ENCODE results near the gene ROCK2.

Gene ROCK2

DNA sequence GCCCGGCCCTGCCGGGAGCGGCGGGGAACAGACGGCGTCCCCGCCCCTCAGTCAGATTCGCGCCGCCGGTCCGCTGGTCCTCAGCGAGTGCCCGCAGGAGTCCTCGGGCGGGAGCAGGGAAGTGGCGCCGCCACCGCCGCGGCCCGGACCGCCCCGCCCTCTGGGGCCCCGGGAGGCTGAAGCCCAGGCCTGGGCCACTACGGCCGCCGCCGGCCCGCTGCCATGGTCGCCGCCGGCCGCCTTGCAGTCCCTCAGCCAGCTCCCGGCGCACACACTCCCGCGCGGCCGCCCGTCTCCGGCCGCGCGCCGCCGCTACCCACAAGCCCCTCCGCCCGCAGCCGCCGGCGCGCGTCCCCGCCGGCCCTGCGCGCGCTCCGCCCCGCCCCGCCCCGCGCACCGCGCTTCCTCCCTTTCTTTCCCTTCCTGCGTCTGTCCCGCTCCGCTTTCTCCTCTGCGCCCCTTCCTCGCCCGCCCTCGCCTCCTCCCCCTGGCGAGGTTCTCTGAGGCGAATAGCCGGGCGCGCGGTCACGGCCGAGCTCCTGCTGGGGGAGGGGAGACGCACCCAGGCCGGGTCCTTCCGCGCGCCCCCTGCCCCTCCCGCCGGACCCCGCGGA, at the start of gene ROCK2:
Gene ROCK2 (minus strand): TSS at position 295 of the 614 bp plus-strand sequence. CDS start 500 bp downstream, outside the sequence.
- peak; percentile 69 for DNase-seq

DNA sequence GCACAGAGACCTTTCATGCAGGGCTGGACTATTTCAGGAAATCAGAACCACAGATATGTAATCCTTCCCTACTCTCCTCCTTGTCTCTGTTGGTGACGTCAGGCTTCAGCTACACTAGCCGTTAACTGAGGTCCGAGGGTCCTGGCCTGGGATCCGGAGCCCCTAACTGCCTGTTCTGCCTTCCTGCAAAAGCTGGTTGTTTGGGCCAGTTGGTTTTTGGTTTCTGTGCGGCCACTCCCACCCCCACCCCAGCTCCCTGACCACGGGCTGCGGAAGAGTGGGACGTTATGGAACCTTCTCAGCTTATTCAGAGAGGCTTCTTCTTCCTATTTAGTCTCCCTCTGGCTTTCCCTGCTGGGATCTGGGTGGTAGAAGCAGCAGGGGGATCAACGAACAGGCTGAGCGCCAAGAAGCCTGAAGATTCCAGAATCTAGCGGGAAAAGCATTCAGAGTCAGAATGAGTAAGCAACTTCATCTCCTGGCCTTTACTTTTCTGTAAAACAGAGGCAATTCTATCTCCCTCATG, 49.3 kb upstream of the ROCK2 start:
- DNase-seq = no peak

DNA sequence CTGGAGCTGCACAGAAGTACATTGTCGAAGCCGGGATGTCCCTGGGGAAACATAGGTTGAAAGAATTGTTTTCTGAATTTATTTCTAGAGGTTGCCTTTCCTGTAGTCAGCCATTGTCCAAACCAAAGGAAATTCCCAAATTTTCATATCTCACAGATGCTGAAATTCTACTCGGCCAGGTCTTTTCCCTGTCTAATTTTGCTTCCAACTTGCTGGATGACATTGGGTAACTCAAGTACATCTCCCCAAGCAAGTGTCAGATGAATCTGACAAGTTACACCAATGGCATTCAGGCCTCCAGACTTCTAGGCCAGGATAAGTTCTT, 47.5 kb upstream of the ROCK2 start:
- no peak for DNase-seq

DNA sequence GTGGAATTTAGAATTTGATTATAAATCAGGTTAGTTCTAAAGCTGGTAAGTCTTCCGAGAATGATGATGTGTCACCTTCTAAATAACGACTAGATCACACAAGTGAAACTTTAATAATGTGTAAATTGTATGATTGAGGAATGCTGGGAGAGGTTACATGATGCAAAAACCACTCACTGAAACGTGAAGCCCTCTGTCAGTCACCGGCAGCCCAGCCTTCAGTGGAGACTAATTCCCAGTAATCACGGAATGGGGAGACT, 45.9 kb upstream of the ROCK2 start:
- DNase-seq = no peak

DNA sequence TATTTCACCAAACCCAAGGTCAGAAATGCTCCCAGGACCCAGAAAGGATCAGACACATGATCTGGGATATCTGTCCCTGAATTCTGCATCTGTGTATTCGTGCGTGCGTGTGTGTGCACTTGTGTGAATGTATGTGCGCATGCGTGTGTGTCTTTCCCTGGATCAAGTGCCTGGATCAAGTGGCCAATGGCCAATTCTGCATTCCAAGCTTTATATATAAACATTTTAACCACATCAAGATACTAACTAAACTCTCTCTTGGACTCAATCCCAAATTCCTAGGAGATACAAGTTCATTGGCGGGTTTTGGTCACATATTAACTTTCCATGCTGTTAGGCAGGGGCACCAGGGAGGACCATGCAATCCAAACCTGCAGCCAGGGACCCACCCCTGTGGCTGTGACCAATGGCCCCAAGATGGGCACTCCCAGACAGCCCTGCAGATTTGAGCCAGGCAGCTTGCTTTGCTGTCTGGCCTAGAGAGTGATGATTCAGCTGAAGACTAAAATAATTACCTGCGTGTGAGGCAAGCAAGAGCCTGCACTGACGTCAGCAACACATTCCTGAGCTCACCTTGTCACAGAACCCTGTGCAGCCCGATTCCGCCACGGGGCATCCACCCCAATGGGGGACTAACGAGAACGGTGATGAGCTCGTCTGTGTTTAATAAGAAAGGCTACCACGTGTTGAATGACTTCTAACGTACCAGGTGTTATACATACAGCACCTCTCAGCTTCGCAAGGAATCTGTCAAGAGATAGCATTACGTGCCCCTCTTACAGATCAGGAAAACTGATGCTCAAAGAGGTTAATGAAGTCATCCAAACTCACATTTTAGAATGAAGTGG, 45.3 kb upstream of the ROCK2 start:
- DNase-seq = no peak

DNA sequence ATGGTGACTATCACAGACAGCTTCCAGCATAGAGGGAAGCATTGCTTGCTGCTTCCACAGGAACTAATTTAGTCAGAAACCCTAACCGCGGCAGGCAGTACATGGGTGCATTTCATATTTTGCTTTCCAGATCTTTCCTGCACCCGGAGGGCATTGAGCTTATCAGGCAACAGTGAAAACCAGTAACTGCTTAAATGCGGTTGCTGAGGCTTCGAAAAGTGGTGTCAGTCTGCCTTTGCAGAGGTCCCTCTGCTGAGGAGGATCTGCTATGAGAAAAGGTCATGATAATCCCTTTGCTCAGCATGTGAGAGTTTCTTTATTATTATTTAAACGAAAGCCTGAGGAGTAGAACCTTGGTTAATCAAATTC, 44.6 kb upstream of the ROCK2 start:
- no peak for DNase-seq

DNA sequence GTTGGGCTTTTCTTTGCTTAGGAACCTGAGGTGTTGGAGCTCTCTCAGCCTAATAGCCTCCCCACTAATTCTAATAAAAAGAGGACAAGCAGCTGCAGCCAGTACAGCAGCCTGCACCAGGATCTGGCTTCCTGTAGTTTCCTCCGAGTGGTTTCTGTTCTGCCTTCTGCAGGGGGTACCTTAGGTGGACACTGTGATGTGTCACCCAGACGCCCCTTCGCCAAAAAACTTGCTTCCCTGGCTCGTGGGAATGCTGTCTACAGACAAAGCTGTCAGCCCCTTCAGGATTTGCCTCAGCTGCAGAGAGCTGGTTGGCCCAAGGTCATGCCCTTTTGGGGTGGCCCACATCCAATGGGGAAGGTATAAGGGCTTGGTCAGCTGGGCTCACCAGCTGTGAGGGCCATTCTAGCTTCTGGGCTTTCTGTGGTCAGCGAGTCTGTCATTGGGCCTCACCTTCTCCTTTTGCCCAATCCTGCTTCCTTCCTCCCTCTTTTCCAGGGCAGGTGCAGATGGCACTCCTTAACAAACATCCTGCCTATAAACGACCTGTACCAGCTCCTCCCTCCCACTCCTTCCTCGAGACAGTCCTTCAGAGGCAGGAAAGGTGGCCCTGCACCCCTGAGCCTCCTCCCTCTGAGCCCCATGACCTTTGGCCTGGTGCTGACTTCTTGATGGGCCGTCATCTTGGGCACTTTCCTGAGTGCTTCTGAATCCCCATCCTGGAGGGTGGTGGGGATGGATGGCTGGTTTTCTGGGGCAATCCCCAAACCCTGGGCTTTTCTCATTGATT, 44.0 kb upstream of the ROCK2 start:
- no peak for DNase-seq

DNA sequence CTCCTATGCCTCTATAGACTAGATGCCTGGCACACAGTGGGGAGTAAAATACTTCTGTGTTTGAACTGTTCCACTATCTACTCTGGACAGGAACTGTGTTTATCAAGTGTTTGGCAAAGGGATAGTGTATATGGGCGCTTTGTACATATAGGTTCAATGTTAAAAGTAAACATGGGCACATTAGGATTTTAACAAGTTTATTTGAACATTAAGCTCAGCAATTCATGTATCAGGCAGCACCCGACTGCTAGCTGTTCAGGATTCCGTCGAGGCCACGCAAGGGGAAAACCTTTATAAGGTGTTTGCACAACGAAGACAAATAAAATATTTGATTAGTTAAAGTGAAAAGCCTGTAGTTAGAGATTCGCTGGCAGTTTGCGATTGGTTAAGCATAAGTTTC, 43.4 kb upstream of the ROCK2 start:
- no peak for DNase-seq

DNA sequence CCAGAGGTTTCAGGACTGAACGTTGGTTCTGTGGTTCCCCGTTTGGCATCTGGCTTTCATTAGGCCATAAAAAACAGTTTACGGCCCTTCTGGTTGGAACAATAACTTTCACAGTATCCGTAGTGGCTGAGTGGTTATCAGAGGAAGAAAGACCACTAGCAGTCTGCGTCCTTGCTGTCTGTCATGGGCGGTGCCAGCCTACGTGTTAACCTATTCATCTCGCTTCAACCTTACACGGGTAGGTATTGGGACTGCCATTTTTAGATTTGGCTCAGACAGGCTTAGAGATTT, 42.6 kb upstream of the ROCK2 start:
- DNase-seq = no peak

DNA sequence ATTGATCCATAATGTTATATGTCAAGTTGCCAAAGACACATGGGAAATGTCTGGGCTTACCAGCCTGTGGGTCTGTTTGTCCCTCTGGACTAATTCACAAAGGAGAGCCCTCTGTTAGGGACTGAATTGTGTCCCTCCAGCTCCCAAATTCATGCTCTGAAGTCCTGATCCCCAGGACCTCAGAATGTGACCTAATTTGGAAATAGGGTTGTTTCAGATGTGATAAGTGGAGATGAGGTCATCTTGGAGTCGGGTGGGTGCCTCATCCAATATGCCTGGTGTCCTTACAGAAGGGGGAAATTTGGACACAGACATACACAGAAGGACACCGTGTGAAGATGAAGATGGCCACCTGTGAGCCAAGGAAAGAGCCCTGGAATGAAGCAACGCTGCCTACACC, 41.4 kb upstream of the ROCK2 start:
- DNase-seq = no peak

DNA sequence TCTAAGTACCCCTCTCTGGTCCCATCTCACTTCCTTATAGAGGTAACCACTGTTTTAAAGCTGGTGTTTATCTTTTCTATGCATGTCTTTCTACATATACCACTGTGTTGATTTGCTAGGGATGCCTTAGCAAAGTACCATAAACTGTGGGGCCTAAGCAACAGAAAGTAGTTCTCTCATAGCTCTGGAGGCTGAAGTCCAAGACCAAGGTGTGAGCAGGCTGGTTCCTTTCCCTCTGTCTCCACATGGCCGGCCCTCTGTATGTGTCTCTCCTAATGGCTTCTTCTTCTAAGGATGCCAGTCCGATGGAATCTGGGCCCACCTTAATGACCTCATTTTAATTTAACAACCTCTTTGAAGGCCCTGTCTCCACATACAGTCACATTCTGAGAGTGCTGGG, 40.8 kb upstream of the ROCK2 start:
- no peak for DNase-seq

DNA sequence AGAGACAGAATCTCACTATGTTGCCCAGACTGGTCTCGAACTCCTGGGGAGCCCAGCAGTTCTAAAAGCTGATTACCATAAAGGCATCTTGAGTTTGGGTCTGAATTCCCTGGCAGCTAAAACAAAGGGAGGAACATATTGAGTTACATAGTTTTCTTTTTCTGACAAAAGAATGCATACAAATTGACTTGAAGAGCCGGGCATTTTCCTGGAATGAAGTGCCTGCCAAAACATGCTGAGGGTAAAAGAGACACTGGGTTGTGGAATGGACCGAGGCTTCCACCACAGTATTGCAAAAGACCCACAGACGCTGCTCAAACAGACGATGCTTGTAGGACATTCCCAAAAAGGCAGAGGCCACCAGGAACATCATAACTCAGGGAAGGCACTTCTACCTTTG, 35.1 kb upstream of the ROCK2 start:
- no peak for DNase-seq

DNA sequence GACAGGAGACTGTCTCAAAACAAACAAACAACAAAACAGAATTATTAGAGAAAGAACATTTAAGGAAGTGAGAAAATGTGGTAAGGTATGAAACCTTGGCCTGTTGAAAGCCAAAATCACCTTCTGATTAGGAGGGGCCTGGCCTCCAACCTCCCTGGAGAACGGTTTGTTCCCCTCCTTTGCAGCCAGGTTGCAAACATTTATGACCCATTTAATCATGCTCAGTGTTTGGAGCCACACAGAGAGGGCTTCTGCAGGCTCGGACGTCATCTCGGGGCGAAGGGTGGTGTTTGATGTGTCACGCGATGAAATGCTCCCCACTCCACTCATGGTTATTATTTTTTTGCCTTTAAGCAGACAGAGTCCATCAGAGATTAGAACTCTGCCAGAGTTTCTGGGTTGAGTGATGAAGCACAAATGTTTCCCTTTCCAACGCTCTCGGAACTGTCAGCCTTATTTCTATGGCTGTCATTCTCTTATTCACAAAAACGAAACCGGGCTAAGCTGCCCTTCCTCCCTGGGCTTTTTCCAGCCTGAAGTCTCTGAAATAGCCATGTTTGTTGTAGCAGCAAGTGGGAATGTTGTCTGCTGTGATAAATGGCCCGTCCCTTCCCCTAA, 33.6 kb upstream of the ROCK2 start:
- DNase-seq = no peak

DNA sequence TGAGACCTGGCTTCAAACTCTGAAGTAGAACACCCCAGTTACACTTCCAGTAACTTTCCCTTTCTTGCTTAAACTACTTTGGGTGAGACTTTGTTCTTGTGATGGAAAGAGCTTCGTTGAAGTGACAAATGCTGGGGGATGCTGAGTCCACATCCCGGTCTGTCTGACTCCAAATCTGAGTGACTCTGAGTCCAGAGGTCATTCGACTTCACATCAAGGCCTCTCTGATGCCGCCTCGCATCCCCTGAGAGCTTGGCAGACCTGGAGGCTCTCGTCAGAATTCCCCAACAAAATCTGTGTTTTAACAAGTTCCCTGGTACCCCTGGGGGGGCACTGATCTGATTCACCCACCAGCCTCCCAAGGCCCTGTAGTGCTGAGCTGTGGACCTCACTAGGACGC, 31.6 kb upstream of the ROCK2 start:
- DNase-seq = no peak

DNA sequence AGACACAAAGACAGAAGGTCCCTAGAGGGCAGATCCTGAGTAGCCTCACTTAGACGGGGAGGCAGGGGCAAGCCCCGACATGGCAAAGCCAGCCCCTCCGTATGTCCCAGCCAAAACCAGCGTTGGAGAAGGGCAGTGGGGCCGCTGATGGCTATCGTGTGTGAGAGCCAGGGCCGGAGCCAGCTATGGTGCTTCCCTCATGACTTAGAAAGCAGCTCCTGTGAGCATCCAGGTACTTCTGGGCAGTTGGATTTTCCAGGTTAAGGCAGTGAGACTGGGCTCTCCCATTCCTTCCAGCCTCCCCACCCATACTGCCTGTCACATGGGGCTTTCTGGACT, 31.2 kb upstream of the ROCK2 start:
- no peak for DNase-seq

DNA sequence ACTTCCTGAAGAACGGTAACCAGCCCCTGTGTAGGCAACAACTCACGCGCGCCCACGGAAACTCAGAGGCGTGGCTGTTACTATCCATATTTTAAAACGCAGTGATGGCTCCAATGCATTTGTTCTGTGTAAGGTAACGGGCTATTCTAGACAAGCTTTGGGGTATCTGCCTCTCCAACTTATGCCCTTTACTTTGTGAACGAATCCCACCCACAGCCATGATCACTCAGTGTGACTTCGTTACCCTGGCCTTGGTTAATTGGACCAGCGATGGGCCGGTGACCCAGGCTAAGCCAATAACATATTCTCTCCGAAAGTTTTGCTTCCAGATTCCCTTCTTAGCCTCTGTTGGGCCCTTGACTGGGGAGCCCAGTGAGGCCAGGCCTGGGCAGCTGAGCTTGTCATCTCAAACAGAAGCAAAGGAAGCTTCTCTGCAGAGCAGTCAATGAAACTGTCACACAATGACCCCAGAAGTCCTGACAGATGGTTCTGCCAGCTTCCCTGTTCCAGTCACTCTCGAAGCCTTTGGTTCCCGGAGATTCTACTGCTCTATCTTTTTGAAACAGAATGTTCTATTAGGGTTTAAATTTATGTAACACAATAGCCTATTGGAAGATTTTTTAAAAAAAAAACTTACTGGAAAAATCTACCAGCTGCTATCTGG, 30.7 kb upstream of the ROCK2 start:
- no peak for DNase-seq

DNA sequence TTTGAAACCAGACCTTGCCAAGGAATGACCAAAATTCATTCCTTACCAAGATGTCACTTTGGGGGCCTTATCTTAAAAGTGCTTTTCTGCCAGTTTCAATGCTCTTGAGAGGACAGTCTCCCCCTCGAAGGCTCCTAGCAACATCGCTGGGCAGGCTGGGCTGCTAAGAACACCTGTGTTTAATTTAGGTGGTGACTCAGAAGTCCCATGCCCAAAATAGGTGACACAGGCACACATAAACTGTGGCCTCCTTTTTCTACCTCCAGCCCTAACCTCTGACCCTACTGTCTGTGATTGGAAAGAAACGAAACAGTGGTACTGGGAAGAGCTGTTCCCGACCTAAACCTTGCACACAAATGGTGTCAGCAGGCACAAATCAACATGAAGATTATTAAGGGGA, 28.7 kb upstream of the ROCK2 start:
- DNase-seq = no peak

DNA sequence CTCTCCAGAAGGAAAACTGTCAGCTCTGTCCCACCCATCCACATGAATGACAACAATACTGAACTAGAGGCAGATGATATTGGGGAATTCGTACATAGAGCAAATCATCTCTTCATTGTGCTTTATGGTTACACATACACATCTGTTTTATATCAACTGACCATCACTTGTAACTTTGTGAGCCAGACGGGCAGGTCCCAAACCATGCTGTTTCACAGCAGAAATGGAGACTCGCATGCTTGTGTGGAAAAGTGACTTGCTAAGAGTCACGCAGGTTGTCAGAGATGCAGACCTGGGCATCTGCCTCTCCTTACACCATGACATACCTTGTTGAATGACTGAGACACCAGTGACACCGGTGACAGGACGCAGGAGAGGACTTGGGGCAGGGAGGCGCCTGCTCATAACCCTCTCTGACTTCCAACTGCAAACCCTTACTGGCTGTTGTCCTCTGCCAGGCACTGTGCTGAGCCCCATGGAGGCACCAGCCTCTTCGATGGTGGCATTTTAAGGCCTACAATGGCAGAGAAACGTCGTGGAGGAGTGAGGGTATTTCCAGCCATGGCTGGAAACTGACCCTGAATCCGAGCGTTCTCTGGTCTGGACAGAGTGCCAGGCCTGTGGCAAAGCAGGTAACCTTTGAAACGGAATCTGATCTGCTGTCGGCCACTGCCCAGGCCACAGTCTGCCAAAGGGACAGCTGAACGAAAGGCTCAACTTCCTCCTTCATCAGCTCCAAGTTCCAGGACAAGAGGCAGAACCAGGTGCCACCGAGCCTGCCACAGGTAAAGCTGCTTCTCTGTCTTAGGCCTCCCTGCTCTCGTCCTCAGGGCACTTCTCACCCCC, 26.9 kb upstream of the ROCK2 start:
- DNase-seq = no peak

DNA sequence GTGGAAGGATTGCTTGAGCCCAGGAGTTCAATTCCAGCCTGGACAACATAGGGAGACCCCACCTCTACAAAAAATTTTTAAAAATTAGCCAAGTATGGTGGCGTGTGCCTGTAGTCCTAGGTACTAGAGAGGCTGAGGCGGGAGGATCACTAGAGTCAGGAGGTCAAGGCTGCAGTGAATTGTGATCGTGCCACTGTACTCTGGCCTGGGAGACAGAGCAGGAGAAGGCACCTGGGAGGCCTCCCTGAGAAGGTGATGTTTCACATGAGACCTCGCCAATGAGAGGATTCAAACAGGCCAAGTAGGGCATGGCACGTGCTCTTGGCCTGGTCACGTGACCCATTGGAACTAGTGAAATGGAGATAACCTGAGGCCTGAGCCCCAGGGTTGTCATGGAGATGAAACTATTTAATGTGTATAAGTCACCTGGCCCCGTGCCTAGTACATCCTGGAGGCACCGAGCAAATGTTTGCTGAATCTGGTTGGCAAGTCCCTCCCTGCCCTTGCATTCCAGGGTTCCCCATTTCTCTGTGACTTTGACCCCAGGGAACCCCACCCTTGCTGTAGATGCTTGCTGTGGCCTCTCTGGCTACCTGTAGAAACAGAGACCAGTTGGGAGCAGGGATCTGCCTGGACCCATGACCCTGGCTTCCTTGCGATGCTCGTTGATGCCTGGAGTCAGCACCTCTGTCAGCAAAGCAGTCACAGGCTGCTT, 26.1 kb upstream of the ROCK2 start:
- no peak for DNase-seq

DNA sequence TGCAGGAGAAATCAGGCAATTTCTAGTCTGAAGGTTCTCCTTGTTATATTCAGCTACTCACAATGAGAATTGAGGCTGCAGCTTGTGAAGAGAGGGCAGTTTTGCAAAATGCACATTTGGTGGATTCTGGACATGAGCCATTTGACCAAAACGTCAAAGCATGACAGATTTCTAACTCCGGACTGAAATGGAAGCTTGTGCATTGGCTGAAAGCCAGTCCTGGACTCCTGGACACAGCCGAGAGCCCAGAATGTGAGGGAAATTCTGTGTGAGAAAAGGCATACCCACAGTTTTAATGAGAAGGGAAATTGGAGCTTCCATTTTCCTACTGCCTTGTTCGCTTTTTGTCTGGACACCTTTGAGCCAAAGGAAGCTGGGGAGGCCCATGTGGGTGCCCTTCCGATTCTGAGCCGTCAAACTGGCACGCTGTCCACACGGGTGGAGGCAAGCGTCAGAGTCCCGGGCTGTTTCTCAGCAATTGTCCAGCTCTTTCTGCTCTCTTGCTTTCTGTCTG, 23.7 kb upstream of the ROCK2 start:
- DNase-seq = no peak

DNA sequence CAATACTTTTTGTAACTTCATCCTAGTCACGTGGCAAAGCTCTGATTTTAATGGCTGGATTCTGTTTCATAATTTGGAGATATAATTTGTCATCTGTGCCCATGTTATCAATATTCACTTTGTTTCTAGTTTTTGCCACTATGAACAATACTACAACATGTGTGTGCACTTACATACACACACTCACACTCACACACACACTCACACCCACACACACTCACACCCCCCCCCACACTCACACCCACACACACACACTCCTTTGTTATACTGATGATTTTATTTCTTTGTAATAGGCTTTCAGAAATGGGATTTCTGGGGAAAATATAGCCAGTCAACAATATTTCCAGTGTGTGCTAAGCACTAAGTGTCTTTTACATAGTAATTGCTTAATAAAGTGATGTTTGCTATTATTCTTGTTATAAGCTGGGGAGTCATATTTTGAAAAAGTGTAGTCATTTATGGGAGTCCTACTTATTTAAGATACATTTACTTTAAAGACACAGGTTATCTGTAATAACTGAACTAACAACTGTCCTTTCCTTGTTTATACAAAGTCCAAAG, 22.8 kb upstream of the ROCK2 start:
- DNase-seq = no peak
